Mammary epithelial cell (primary cell): ENCODE data around the gene ISYNA1.

Source experiments
- EZH2 ChIP-seq: IDR thresholded peaks from 2 replicates; pipeline ENCODE4 v1.6.1; 2012; ENCODE audit warnings: low read length, inconsistent platforms, borderline replicate concordance
- TF ChIP-seq, protein P1 (sequence below), 2 donors: IDR thresholded peaks in 1 of 2; conservative IDR thresholded peaks in 1 of 2; 2 replicates each; pipeline ENCODE4 v1.5.1; 2011 to 2012; ENCODE audit warnings: inconsistent platforms in 2 of 2, low read length in 2 of 2, mild to moderate bottlenecking in 2 of 2, control low read depth in 1 of 2, low read depth in 1 of 2; ENCODE audit not compliant: insufficient read depth in 1 of 2; ENCODE audit errors: extremely low read depth in 1 of 2

GRCh38 chr19:18426416-18426767 lies 11.5 kb downstream of the ISYNA1 start:
- TF ChIP-seq, protein P1, sequence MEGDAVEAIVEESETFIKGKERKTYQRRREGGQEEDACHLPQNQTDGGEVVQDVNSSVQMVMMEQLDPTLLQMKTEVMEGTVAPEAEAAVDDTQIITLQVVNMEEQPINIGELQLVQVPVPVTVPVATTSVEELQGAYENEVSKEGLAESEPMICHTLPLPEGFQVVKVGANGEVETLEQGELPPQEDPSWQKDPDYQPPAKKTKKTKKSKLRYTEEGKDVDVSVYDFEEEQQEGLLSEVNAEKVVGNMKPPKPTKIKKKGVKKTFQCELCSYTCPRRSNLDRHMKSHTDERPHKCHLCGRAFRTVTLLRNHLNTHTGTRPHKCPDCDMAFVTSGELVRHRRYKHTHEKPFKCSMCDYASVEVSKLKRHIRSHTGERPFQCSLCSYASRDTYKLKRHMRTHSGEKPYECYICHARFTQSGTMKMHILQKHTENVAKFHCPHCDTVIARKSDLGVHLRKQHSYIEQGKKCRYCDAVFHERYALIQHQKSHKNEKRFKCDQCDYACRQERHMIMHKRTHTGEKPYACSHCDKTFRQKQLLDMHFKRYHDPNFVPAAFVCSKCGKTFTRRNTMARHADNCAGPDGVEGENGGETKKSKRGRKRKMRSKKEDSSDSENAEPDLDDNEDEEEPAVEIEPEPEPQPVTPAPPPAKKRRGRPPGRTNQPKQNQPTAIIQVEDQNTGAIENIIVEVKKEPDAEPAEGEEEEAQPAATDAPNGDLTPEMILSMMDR (conservative IDR thresholded peaks at IDR 0.05 in 1 of 2, IDR thresholded peaks at IDR 0.05 in 1 of 2; ENCODE audit: extremely low read depth in 1 of 2, insufficient read depth in 1 of 2, low read depth in 1 of 2, low read length in 2 of 2): no peak
- TF ChIP-seq EZH2: no peak
